Type B pancreatic cell (in vitro differentiated cells): ENCODE results near the gene GNAZ. TPM values are rescaled to one million over a fixed set of nuclear protein-coding genes. Genes with fewer than 3 reads are reported as not detected.
"Not testable (repeated sequence)": the region's sequence is repeated elsewhere in the genome, so short reads cannot be mapped to it uniquely, and the experiment has no call there.

Experiments used
- DNase-seq: peaks from one replicate; pipeline ENCODE4 v3.0.0; 2021; ENCODE audit warnings: mixed read lengths; ENCODE audit not compliant: unreplicated experiment; ENCODE audit errors: extremely low spot score
- H3K27ac Mint-ChIP-seq: 2 replicates; pipeline ENCODE4 v1.8.0; 2021; ENCODE audit warnings: mild to moderate bottlenecking, mixed read lengths
- H3K27me3 Mint-ChIP-seq: 2 replicates; pipeline ENCODE4 v1.8.0; 2021; ENCODE audit warnings: mixed read lengths
- H3K36me3 Mint-ChIP-seq: 2 replicates; pipeline ENCODE4 v1.8.0; 2021; ENCODE audit warnings: mixed read lengths
- H3K4me1 Mint-ChIP-seq: one replicate; pipeline ENCODE4 v1.8.0; 2021; ENCODE audit warnings: mixed read lengths; ENCODE audit not compliant: unreplicated experiment
- H3K4me3 Mint-ChIP-seq: 2 replicates; pipeline ENCODE4 v1.8.0; 2021; ENCODE audit warnings: mild to moderate bottlenecking, mixed read lengths
- H3K9me3 Mint-ChIP-seq: 2 replicates; pipeline ENCODE4 v1.8.0; 2021; ENCODE audit warnings: mixed read lengths
- total RNA-seq: library from RNA; stranded (reverse); gene quantifications from 2 replicates; pipeline ENCODE4 v1.2.1, GENCODE V29; 2021; ENCODE audit warnings: low replicate concordance
- TF ChIP-seq, protein P1 (sequence below): fragments of 200-600 bp; sonication (generic); conservative IDR thresholded peaks from 2 replicates; pipeline ENCODE4 v1.5.0; 2021; ENCODE audit warnings: antibody characterized with exemption, mild to moderate bottlenecking

Gene GNAZ
- total RNA-seq, 1 donor from 2014 or later: 14.4 TPM

DNA sequence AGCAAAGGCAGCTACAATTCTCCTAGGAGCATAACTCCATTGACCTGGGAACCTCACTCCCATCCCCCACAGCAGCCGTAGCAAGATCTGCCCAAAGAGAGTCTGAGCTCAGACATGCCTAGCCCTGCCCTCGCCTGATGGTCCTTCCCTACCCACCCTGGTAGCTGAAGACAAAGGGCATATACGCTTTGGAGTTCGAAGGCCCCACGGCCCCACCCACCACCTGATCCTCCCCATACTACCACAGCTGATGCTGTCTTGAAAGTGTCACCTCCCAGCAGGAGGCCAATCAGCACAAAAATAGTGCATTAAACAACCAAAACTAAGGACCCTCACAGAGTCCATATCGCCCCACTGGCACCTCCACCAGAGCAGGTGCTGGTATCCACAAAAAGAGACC lies 22.6 kb upstream of the GNAZ start:
- no peak overlapping the region for H3K27ac Mint-ChIP-seq
- H3K4me3 Mint-ChIP-seq: no peak overlapping the region
- peaks cover 6% of the 10 kb centered on the region for H3K9me3 Mint-ChIP-seq
- DNase-seq: no peak
- no peaks in the 10 kb centered on the region for H3K36me3 Mint-ChIP-seq
- no peaks in the 10 kb centered on the region for H3K4me1 Mint-ChIP-seq
- TF ChIP-seq, protein P1, sequence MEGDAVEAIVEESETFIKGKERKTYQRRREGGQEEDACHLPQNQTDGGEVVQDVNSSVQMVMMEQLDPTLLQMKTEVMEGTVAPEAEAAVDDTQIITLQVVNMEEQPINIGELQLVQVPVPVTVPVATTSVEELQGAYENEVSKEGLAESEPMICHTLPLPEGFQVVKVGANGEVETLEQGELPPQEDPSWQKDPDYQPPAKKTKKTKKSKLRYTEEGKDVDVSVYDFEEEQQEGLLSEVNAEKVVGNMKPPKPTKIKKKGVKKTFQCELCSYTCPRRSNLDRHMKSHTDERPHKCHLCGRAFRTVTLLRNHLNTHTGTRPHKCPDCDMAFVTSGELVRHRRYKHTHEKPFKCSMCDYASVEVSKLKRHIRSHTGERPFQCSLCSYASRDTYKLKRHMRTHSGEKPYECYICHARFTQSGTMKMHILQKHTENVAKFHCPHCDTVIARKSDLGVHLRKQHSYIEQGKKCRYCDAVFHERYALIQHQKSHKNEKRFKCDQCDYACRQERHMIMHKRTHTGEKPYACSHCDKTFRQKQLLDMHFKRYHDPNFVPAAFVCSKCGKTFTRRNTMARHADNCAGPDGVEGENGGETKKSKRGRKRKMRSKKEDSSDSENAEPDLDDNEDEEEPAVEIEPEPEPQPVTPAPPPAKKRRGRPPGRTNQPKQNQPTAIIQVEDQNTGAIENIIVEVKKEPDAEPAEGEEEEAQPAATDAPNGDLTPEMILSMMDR: no peak
- H3K27me3 Mint-ChIP-seq: peaks cover 29% of the 10 kb centered on the region

DNA sequence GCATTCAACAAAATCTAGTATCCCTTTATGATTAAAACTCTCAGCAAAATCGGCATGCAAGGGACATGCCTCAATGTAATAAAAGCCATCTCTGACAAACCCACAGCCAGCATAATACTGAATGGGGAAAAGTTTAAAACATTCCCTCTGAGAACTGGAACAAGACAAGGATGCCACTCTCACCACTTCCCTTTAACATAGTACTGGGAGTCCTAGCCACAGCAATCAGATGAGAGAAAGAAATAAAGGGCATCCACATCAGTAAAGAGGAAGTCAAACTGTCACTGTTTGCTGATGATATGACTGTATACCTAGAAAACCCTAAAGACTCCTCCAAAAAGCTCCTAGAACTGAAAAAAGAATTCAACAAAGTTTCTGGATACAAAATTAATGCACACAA lies 19.8 kb upstream of the GNAZ start:
- H3K36me3 Mint-ChIP-seq: not testable (repeated sequence)
- peaks cover 39% of the 10 kb centered on the region for H3K27me3 Mint-ChIP-seq

DNA sequence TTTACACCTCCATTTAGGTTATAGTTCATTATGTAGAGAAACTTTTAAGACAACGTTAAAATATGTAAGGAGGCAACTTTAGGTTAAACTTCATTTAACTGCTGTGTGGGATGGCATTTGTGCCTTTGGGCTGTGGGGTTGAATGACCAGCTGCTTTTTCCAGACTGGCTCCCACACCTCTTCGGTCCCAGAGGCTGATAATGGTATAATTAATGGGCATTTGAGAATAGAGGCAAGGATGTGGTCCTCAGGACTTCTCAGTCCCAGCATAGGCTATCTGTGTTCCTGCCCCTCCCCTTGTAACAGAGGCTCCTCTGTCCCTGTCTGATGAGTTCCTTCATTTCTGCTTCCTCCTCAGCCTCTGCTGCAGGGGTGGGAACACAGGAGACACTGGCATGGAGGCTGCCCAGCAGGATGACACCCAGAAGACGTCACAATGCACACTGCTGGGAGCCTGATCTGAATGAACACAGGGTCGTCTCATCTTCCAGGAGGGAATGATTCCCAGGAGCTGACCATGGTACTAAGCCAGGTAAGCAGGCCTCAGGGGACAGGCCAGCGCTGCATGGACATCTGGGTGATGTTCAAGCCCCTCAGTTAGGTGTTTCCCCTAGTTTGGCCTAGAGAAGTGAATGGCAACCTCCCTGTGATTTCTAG lies 17.1 kb upstream of the GNAZ start:
- Mint-ChIP-seq H3K36me3 (no peaks in the 10 kb centered on the region), H3K9me3 (peaks cover 6% of the 10 kb centered on the region), H3K4me1 (no peaks in the 10 kb centered on the region), H3K27ac (no peak overlapping the region), H3K27me3 (peaks cover 43% of the 10 kb centered on the region), H3K4me3 (no peak overlapping the region)
- TF ChIP-seq, protein P1: no peak
- DNase-seq: peak; percentile 44

More for the DNA sequence above, 19.8 kb upstream of the GNAZ start:
- not testable (repeated sequence) for H3K27ac Mint-ChIP-seq, H3K4me3 Mint-ChIP-seq, H3K4me1 Mint-ChIP-seq, DNase-seq, H3K9me3 Mint-ChIP-seq

DNA sequence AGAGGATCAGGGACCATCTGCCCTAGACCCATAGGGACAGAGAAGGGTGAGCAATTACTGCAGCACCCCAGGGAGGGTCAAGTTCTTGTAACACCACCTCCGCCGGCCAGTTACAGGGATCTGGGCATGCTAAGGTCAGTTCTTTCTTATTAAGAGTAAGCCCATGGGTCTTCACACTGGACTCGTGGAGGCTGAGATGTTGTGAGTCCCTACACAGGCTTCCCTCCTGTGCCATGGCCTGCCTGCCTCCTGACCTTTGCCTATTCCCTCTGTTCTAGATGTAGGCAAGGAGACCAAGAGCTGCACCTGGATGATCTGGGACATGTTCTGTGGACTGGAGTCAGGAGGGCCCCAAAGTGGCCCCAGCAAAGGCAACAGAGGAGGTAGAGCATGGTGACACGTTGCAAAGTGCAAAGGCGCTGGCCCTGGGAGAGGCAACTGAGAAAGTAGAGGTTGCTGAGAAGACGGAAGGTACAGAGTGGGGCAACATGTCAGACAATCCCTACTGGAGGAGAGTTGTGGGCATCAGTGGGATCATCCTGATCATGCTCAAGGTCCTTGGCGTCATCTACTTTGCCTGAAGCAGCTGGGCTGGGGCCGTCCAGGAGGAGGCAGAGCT lies 16.3 kb upstream of the GNAZ start:
- TF ChIP-seq, protein P1: no peak
- Mint-ChIP-seq H3K27me3 (peaks cover 36% of the 10 kb centered on the region), H3K4me3 (no peak overlapping the region), H3K9me3 (peaks cover 6% of the 10 kb centered on the region), H3K4me1 (no peaks in the 10 kb centered on the region), H3K27ac (no peak overlapping the region), H3K36me3 (no peaks in the 10 kb centered on the region)
- DNase-seq: no peak

DNA sequence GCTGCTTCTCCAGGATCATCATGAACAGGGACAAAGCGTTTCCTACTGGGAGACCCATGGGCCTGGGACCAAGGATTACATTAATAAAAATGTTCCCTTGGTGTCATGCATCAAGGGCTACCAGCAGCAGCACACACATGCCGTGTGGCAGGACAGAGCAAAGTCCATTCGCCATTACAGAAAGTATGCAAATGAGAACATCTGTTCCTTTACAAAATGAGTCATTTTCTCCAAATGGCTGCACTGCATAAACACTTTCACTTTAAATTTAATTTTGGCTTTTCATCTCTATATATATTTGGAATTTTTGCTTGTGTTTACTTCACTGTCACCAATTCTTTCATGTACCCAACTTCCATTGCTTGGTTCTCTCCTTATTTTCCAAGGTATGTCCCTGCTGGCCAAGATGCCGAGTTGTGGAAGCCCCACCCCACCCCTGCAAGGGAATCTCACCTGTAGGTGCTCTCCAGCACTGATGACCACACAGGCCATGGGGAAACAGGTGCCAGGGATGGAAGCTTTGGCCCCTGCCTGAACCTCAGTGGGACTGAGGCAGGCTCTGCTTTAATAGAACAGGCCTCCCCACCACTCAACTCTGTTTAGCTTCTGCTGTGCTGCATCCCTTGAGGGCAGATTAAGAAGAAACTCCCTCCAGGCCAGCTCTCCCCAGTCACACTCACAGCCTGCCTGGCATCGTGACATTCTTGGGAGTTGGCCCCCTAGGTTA lies 15.6 kb upstream of the GNAZ start:
- Mint-ChIP-seq H3K36me3 (no peaks in the 10 kb centered on the region), H3K9me3 (peaks cover 1% of the 10 kb centered on the region), H3K27ac (no peak overlapping the region), H3K27me3 (peaks cover 30% of the 10 kb centered on the region), H3K4me3 (no peak overlapping the region), H3K4me1 (no peaks in the 10 kb centered on the region)
- DNase-seq: no peak
- TF ChIP-seq, protein P1: no peak
